Liver (tissue), 9 donors: ENCODE measurements around the gene MYLK2. TPM values are rescaled to one million over a fixed set of nuclear protein-coding genes. Genes with fewer than 3 reads are reported as not detected.

Experiments
- DNase-seq: peaks from one replicate; pipeline ENCODE4 v3.0.0-alpha.2; 2017; ENCODE audit warnings: low spot score
- H3K27ac ChIP-seq, 2 donors: one replicate each; pipeline ENCODE4 v1.7.0; 2013; ENCODE audit warnings: inconsistent platforms in 2 of 2, low read length in 2 of 2, control low read depth in 1 of 2, low read depth in 1 of 2, mild to moderate bottlenecking in 1 of 2
- H3K27me3 ChIP-seq, 4 donors: one replicate each; pipeline versions ENCODE4 v1.6.1 to v1.7.0; 2013; ENCODE audit warnings: low read length in 3 of 4, inconsistent platforms in 1 of 4, mild to moderate bottlenecking in 1 of 4, moderate library complexity in 1 of 4; ENCODE audit not compliant: control insufficient read depth in 4 of 4, insufficient read depth in 4 of 4
- H3K36me3 ChIP-seq, 4 donors: one replicate each; pipeline versions ENCODE4 v1.6.1 to v1.7.0; 2013; ENCODE audit warnings: low read length in 3 of 4, mild to moderate bottlenecking in 3 of 4, low read depth in 1 of 4, moderate library complexity in 1 of 4; ENCODE audit not compliant: control insufficient read depth in 4 of 4, insufficient read depth in 3 of 4
- H3K4me1 ChIP-seq, 4 donors: one replicate each; pipeline versions ENCODE4 v1.6.1 to v1.7.0; 2013; ENCODE audit warnings: low read length in 3 of 4, mild to moderate bottlenecking in 3 of 4, moderate library complexity in 1 of 4; ENCODE audit not compliant: control insufficient read depth in 4 of 4, insufficient read depth in 4 of 4
- H3K4me3 ChIP-seq, 3 donors: one replicate each; pipeline versions ENCODE4 v1.6.1 to v1.7.0; 2013; ENCODE audit warnings: low read length in 3 of 3, control low read depth in 1 of 3, low read depth in 1 of 3, mild to moderate bottlenecking in 1 of 3
- H3K9ac ChIP-seq, 2 donors: one replicate each; pipeline ENCODE4 v1.7.0; 2013; ENCODE audit warnings: low read length in 2 of 2, mild to moderate bottlenecking in 2 of 2, moderate library complexity in 2 of 2, control low read depth in 1 of 2, low read depth in 1 of 2
- H3K9me3 ChIP-seq, 4 donors: one replicate each; pipeline versions ENCODE4 v1.6.1 to v1.7.0; 2013; ENCODE audit warnings: low read length in 3 of 4; ENCODE audit not compliant: control insufficient read depth in 4 of 4
- EGR1 ChIP-seq, 2 donors: IDR thresholded peaks; 2 replicates each; pipeline ENCODE4 v1.6.1; 2016 to 2018; ENCODE audit warnings: antibody characterized with exemption in 2 of 2, low read depth in 2 of 2
- FOXA1 ChIP-seq: IDR thresholded peaks from 2 replicates; pipeline ENCODE4 v1.6.1; 2016; ENCODE audit warnings: antibody characterized with exemption
- FOXA2 ChIP-seq: IDR thresholded peaks from 2 replicates; pipeline ENCODE4 v1.6.1; 2016; ENCODE audit warnings: antibody characterized with exemption
- GABPA ChIP-seq, 2 donors: IDR thresholded peaks in 1 of 2; conservative IDR thresholded peaks in 1 of 2; 2 replicates each; pipeline ENCODE4 v1.6.1; 2016; ENCODE audit warnings: antibody characterized with exemption in 2 of 2, mild to moderate bottlenecking in 1 of 2, moderate library complexity in 1 of 2
- HNF4A ChIP-seq, 2 donors: conservative IDR thresholded peaks; 2 replicates each; pipeline ENCODE4 v1.6.1; 2016; ENCODE audit warnings: antibody characterized with exemption in 2 of 2, mild to moderate bottlenecking in 2 of 2
- HNF4G ChIP-seq: IDR thresholded peaks from 2 replicates; pipeline ENCODE4 v1.6.1; 2016; ENCODE audit warnings: antibody characterized with exemption
- JUND ChIP-seq, 2 donors: IDR thresholded peaks; 2 replicates each; pipeline ENCODE4 v1.6.1; 2016; ENCODE audit warnings: antibody characterized with exemption in 2 of 2
- NR2F2 ChIP-seq: IDR thresholded peaks from 2 replicates; pipeline ENCODE4 v1.6.1; 2016; ENCODE audit warnings: antibody characterized with exemption
- RAD21 ChIP-seq, 2 donors: IDR thresholded peaks; 2 replicates each; pipeline ENCODE4 v1.6.1; 2016; ENCODE audit warnings: antibody characterized with exemption in 2 of 2, mild to moderate bottlenecking in 2 of 2
- RXRA ChIP-seq, 2 donors: IDR thresholded peaks; 2 replicates each; pipeline ENCODE4 v1.6.1; 2017 to 2018; ENCODE audit warnings: antibody characterized with exemption in 2 of 2, mild to moderate bottlenecking in 1 of 2
- SP1 ChIP-seq: IDR thresholded peaks from 2 replicates; pipeline ENCODE4 v1.6.1; 2018; ENCODE audit warnings: antibody characterized with exemption, mild to moderate bottlenecking
- TAF1 ChIP-seq: conservative IDR thresholded peaks from 2 replicates; pipeline ENCODE4 v1.6.1; 2016; ENCODE audit warnings: antibody characterized with exemption, mild to moderate bottlenecking
- WGBS: extraction: QIAGEN DNeasy Blood & Tissue Kit; methylation state at CpG from one replicate; pipeline ENCODE4 v1.1.7; 2013; 5-methylcytosine and 5-hydroxymethylcytosine counted together
- polyA plus RNA-seq, 2 donors: library from polyadenylated mRNA; stranded (reverse) in 1 of 2; unstranded in 1 of 2; fragments of 200-250 nt in 1 of 2; fragments of >200 nt in 1 of 2; fragmentation: Nextera tagmentation in 1 of 2; extraction: Ambion mirVana in 1 of 2; gene quantifications; one replicate each; pipeline versions ENCODE4 v1.2.1 to v1.2.3, GENCODE V29; 2013 to 2015
- total RNA-seq, 2 donors: library from RNA; depleted of rRNA; stranded (reverse); fragments of >200 nt; gene quantifications; one replicate each; pipeline ENCODE4 v1.2.3, GENCODE V29; 2014
- TF ChIP-seq, protein P1 (sequence below): fragments of 150-350 bp; IDR thresholded peaks from 2 replicates; pipeline ENCODE4 v1.5.1; 2017; ENCODE audit warnings: improper control_type of control experiment, low read depth, low read length; ENCODE audit not compliant: missing input control
- TF ChIP-seq, protein P2 (sequence below): IDR thresholded peaks from 2 replicates; pipeline ENCODE4 v1.6.1; 2016; ENCODE audit warnings: antibody characterized with exemption
- TF ChIP-seq, protein P3 (sequence below): IDR thresholded peaks from 2 replicates; pipeline ENCODE4 v1.6.1; 2016; ENCODE audit warnings: antibody characterized with exemption
- TF ChIP-seq, protein P4 (sequence below): IDR thresholded peaks from 2 replicates; pipeline ENCODE4 v1.6.1; 2016; ENCODE audit warnings: antibody characterized with exemption, mild to moderate bottlenecking
- TF ChIP-seq, protein P5 (sequence below): IDR thresholded peaks from 2 replicates; pipeline ENCODE4 v1.6.1; 2016; ENCODE audit warnings: antibody characterized with exemption
- donor health status: healthy.
- donor health status: healthy.
- donor health status: healthy.
- donor health status: healthy.
- donor health status: healthy.

Gene MYLK2
- total and polyA plus RNA-seq, 4 donors: 0.08 to 0.19 TPM; not detected in 2

DNA sequence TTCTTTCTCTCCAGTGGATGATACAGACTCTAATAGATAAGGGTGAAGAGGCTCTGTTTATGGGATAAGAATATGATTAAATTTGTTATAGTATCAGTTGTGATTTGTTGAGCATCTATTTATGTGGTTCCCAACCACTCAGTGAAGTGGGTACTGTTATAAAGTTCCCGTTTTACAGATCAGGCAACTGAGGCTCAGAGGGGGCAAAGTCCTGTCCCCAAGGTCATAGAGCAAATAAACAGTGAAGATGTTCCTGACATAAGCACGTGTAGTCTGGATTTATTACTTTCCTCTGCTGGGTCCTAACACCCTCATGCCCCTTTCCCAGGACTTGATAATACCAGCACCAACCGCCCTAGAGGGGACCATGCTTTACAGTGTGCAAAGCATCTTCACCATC, 47.1 kb downstream of the MYLK2 start (continued):
- no peak for TF ChIP-seq RXRA (IDR thresholded peaks at IDR 0.05)

DNA sequence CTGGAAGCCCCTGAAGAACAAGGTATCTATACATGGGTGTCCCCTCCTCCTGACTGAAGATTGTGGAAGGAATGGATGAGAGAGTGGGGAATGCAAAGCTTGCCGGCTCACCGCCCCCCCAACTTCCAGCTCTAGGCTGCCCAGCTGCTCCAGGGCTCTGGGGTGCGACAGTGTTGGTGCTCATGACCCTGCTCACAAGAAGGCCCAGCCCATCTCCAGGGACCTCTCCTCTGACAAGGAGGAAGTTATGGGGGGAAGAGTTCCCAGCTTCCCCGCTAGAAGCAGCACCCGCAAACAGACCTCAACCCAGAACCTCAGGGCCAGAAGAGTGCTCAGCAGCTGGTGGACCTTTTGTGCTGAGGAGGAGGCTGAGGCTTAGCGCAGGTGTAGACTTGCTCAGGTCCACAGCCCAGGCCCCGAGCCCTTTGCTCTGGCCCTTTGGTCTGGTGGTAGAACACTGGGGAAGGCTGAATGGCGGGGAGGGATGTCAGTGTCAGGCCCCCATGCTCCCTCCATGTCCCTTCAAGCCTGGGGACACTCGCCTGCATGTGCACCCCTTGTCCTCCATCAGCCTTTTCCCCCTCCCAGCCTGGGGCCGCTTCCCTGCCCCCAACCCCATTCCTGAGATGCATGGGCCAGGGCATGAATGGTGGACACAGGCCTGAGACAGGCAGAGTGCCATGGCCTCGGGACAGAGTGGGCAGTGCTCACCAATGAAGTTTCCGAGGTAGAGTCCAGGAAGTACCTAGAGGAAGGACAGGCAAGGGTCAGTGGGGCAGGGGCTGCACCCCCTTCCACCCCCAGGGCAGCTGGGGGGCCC, 49.9 kb downstream of the MYLK2 start:
- DNase-seq: no peak
- H3K9me3 ChIP-seq: no peaks in the 10 kb centered on the region
- peaks cover 0 to 2% (median 0%) of the 10 kb centered on the region in 4 donors for H3K27me3 ChIP-seq
- H3K36me3 ChIP-seq: no peaks in the 10 kb centered on the region
- H3K4me1 ChIP-seq: peaks cover 3 to 9% (median 6%) of the 10 kb centered on the region in 4 donors
- no peak overlapping the region for H3K9ac ChIP-seq
- no peak overlapping the region for H3K4me3 ChIP-seq
- no peak for TF ChIP-seq HNF4G
- TF ChIP-seq, protein P1, sequence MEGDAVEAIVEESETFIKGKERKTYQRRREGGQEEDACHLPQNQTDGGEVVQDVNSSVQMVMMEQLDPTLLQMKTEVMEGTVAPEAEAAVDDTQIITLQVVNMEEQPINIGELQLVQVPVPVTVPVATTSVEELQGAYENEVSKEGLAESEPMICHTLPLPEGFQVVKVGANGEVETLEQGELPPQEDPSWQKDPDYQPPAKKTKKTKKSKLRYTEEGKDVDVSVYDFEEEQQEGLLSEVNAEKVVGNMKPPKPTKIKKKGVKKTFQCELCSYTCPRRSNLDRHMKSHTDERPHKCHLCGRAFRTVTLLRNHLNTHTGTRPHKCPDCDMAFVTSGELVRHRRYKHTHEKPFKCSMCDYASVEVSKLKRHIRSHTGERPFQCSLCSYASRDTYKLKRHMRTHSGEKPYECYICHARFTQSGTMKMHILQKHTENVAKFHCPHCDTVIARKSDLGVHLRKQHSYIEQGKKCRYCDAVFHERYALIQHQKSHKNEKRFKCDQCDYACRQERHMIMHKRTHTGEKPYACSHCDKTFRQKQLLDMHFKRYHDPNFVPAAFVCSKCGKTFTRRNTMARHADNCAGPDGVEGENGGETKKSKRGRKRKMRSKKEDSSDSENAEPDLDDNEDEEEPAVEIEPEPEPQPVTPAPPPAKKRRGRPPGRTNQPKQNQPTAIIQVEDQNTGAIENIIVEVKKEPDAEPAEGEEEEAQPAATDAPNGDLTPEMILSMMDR: no peak
- TF ChIP-seq SP1: no peak
- TF ChIP-seq NR2F2: no peak
- TF ChIP-seq GABPA (IDR thresholded peaks at IDR 0.05 in 1 of 2, conservative IDR thresholded peaks at IDR 0.05 in 1 of 2): no peak
- no peak for TF ChIP-seq JUND (IDR thresholded peaks at IDR 0.05)
- no peak for TF ChIP-seq FOXA1
- TF ChIP-seq, protein P2, sequence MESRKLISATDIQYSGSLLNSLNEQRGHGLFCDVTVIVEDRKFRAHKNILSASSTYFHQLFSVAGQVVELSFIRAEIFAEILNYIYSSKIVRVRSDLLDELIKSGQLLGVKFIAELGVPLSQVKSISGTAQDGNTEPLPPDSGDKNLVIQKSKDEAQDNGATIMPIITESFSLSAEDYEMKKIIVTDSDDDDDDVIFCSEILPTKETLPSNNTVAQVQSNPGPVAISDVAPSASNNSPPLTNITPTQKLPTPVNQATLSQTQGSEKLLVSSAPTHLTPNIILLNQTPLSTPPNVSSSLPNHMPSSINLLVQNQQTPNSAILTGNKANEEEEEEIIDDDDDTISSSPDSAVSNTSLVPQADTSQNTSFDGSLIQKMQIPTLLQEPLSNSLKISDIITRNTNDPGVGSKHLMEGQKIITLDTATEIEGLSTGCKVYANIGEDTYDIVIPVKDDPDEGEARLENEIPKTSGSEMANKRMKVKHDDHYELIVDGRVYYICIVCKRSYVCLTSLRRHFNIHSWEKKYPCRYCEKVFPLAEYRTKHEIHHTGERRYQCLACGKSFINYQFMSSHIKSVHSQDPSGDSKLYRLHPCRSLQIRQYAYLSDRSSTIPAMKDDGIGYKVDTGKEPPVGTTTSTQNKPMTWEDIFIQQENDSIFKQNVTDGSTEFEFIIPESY: no peak
- TF ChIP-seq RXRA (IDR thresholded peaks at IDR 0.05): no peak
- TF ChIP-seq, protein P3, sequence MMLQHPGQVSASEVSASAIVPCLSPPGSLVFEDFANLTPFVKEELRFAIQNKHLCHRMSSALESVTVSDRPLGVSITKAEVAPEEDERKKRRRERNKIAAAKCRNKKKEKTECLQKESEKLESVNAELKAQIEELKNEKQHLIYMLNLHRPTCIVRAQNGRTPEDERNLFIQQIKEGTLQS: no peak
- no peak for TF ChIP-seq HNF4A (conservative IDR thresholded peaks at IDR 0.05)
- TF ChIP-seq TAF1: no peak
- H3K27ac ChIP-seq: no peak overlapping the region
- 85% methylated on average over 12 of the region's 12 CpGs for WGBS

DNA sequence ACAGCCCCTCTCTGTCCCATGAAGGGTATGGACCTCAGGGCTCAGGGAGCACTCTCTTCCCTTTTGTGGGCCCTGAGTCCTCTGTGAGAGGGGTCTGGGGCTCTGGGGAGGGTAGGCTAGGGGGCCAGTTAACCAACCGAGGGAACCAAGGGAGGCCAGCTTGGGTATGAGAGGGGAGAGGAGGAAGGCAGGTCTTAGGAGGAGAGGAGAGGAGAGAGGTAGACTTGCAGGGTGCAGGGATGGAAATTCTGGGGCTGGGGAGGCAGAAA, 50.5 kb downstream of the MYLK2 start:
- Histone ChIP-seq H3K27me3 (peaks cover 0 to 2% (median 0%) of the 10 kb centered on the region in 4 donors), H3K9ac (no peak overlapping the region), H3K4me1 (peaks cover 3 to 9% (median 6%) of the 10 kb centered on the region in 4 donors), H3K4me3 (peak overlapping the region in 2 of 3 donors; percentile 54 to 73), H3K27ac (no peak overlapping the region), H3K36me3 (no peaks in the 10 kb centered on the region), H3K9me3 (no peaks in the 10 kb centered on the region)
- DNase-seq: no peak
- WGBS: 21% methylated on average over 1 of the region's 1 CpG
- TF ChIP-seq GABPA (IDR thresholded peaks at IDR 0.05 in 1 of 2, conservative IDR thresholded peaks at IDR 0.05 in 1 of 2) (no peak), HNF4G (no peak), TAF1 (no peak), SP1 (no peak), RXRA (IDR thresholded peaks at IDR 0.05) (no peak), FOXA2 (no peak), RAD21 (IDR thresholded peaks at IDR 0.05) (no peak), EGR1 (IDR thresholded peaks at IDR 0.05; ENCODE audit: low read depth in 2 of 2) (no peak), HNF4A (conservative IDR thresholded peaks at IDR 0.05) (no peak)
- TF ChIP-seq, protein P4, sequence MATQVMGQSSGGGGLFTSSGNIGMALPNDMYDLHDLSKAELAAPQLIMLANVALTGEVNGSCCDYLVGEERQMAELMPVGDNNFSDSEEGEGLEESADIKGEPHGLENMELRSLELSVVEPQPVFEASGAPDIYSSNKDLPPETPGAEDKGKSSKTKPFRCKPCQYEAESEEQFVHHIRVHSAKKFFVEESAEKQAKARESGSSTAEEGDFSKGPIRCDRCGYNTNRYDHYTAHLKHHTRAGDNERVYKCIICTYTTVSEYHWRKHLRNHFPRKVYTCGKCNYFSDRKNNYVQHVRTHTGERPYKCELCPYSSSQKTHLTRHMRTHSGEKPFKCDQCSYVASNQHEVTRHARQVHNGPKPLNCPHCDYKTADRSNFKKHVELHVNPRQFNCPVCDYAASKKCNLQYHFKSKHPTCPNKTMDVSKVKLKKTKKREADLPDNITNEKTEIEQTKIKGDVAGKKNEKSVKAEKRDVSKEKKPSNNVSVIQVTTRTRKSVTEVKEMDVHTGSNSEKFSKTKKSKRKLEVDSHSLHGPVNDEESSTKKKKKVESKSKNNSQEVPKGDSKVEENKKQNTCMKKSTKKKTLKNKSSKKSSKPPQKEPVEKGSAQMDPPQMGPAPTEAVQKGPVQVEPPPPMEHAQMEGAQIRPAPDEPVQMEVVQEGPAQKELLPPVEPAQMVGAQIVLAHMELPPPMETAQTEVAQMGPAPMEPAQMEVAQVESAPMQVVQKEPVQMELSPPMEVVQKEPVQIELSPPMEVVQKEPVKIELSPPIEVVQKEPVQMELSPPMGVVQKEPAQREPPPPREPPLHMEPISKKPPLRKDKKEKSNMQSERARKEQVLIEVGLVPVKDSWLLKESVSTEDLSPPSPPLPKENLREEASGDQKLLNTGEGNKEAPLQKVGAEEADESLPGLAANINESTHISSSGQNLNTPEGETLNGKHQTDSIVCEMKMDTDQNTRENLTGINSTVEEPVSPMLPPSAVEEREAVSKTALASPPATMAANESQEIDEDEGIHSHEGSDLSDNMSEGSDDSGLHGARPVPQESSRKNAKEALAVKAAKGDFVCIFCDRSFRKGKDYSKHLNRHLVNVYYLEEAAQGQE: no peak
- TF ChIP-seq, protein P5, sequence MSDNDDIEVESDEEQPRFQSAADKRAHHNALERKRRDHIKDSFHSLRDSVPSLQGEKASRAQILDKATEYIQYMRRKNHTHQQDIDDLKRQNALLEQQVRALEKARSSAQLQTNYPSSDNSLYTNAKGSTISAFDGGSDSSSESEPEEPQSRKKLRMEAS: no peak
